Thyroid gland (tissue), 4 donors: Measurements from ENCODE around the gene JAKMIP1. TPM values are rescaled to one million over a fixed set of nuclear protein-coding genes. Genes with fewer than 3 reads are reported as not detected.

Experiments used
- DNase-seq, 2 donors: peaks; one replicate each; pipeline ENCODE4 v3.0.0-alpha.2; 2019
- H3K27ac ChIP-seq, 3 donors: fragments of 200-600 bp; sonication (generic); 1 replicate in 2 of 3; 2 replicates in 1 of 3; pipeline ENCODE4 v1.5.1; 2016 to 2019; ENCODE audit warnings: mild to moderate bottlenecking in 1 of 3, moderate library complexity in 1 of 3
- H3K27me3 ChIP-seq: fragments of 200-600 bp; sonication (generic); one replicate; pipeline ENCODE4 v1.5.1; 2019
- H3K36me3 ChIP-seq, 2 donors: fragments of 200-600 bp; sonication (generic); one replicate each; pipeline ENCODE4 v1.5.1; 2016 to 2019
- H3K4me1 ChIP-seq, 2 donors: fragments of 200-600 bp; sonication (generic); one replicate each; pipeline ENCODE4 v1.5.1; 2017 to 2019
- H3K4me3 ChIP-seq, 3 donors: fragments of 200-600 bp; sonication (generic); replicated peaks in 1 of 3; 1 replicate in 2 of 3; 2 replicates in 1 of 3; pipeline ENCODE4 v1.5.1; 2016; ENCODE audit warnings: mild to moderate bottlenecking in 1 of 3
- H3K9me3 ChIP-seq: fragments of 200-600 bp; sonication (generic); one replicate; pipeline ENCODE4 v1.5.1; 2017
- POLR2A ChIP-seq, 2 donors: fragments of 450-650 bp; IDR thresholded peaks; one replicate each; pipeline ENCODE4 v1.6.1; 2017; ENCODE audit warnings: antibody characterized with exemption in 2 of 2, mild to moderate bottlenecking in 2 of 2, moderate library complexity in 1 of 2
- WGBS, 2 donors: methylation state at CpG; one replicate each; pipeline ENCODE4 v1.1.5; 2017; 5-methylcytosine and 5-hydroxymethylcytosine counted together
- intact Hi-C: fragments of 100-400 bp; cut with DNase I; formaldehyde crosslinking; loops from one replicate; pipeline ENCODE4 v1.15.1; 2023
- total RNA-seq, 4 donors: library from RNA; depleted of rRNA; stranded (reverse); fragments of >200 nt; gene quantifications; one replicate each; pipeline ENCODE4 v1.2.3, GENCODE V29; 2016
- TF ChIP-seq, protein P1 (sequence below), 6 experiments: fragments of 200-600 bp in 3 of 6; fragments of 450-650 bp in 3 of 6; sonication (generic) in 3 of 6; IDR thresholded peaks; one replicate each; pipeline ENCODE4 v1.5.1; 2016 to 2019; ENCODE audit warnings: antibody characterized with exemption in 6 of 6, mild to moderate bottlenecking in 2 of 6, inconsistent platforms in 1 of 6, moderate library complexity in 1 of 6

JAKMIP1 gene
- total RNA-seq, 4 donors from 2014 or later: 0.67 to 1.9 (median 1.1) TPM

DNA sequence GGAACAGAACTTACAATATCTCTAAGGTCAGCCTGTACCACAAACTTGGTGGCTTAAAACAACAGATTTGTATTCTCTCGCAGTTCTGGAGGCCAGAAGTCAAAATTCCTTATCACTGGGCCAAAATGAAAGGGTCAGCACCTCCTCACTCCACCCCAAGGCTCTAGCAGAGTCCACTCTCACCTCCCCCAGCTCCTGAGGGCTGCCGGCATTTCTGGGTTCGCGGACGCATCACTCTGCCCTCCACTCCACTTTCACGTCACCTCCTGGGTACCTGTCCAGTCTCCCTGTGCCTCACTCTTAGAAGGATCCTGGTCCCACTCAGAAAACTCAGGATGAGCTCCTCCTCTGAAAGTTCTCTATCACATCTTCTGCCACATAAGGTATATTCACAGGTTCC is 34.6 kb downstream of the JAKMIP1 start:
- DNase-seq: no peak
- no peak for TF ChIP-seq POLR2A (IDR thresholded peaks at IDR 0.05)
- TF ChIP-seq, protein P1, sequence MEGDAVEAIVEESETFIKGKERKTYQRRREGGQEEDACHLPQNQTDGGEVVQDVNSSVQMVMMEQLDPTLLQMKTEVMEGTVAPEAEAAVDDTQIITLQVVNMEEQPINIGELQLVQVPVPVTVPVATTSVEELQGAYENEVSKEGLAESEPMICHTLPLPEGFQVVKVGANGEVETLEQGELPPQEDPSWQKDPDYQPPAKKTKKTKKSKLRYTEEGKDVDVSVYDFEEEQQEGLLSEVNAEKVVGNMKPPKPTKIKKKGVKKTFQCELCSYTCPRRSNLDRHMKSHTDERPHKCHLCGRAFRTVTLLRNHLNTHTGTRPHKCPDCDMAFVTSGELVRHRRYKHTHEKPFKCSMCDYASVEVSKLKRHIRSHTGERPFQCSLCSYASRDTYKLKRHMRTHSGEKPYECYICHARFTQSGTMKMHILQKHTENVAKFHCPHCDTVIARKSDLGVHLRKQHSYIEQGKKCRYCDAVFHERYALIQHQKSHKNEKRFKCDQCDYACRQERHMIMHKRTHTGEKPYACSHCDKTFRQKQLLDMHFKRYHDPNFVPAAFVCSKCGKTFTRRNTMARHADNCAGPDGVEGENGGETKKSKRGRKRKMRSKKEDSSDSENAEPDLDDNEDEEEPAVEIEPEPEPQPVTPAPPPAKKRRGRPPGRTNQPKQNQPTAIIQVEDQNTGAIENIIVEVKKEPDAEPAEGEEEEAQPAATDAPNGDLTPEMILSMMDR (IDR thresholded peaks at IDR 0.05): no peak
- Histone ChIP-seq H3K9me3 (no peaks in the 10 kb centered on the region), H3K27ac (no peak overlapping the region), H3K4me3 (no peak overlapping the region), H3K4me1 (peaks cover 7 to 8% of the 10 kb centered on the region in 2 donors), H3K27me3 (no peaks in the 10 kb centered on the region), H3K36me3 (no peaks in the 10 kb centered on the region)
- intact Hi-C loops: no loop called here
- 80% methylated on average over 6 of the region's 6 CpGs for WGBS, 2 donors

DNA sequence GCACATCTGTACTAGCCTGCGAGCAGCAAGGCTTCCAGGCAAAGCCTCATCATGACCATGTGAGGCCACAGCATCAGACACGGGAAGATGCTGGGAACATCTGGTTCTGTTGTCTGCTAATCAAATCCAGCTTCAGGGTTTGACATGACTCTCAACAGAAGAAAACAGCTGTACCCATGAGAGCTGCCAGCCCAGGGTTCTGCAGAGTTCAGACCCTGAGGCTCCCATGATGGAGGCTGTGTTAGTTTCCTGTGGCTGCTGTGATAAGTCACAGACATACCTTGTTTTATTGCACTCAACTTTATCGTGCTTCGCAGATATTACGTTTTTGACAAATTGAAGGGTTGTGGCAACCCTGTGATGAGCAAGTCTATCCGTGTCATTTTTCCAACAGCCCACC is 37.5 kb downstream of the JAKMIP1 start:
- Histone ChIP-seq H3K4me1 (peaks cover 7 to 8% of the 10 kb centered on the region in 2 donors), H3K27ac (no peak overlapping the region), H3K36me3 (no peaks in the 10 kb centered on the region), H3K27me3 (no peaks in the 10 kb centered on the region), H3K9me3 (no peaks in the 10 kb centered on the region), H3K4me3 (no peak overlapping the region)
- TF ChIP-seq, protein P1 (IDR thresholded peaks at IDR 0.05): no peak
- TF ChIP-seq POLR2A (IDR thresholded peaks at IDR 0.05): no peak
- intact Hi-C loops: no loop called here
- no peak for DNase-seq
- 88% methylated on average over 6 of the region's 6 CpGs for WGBS, 2 donors

DNA sequence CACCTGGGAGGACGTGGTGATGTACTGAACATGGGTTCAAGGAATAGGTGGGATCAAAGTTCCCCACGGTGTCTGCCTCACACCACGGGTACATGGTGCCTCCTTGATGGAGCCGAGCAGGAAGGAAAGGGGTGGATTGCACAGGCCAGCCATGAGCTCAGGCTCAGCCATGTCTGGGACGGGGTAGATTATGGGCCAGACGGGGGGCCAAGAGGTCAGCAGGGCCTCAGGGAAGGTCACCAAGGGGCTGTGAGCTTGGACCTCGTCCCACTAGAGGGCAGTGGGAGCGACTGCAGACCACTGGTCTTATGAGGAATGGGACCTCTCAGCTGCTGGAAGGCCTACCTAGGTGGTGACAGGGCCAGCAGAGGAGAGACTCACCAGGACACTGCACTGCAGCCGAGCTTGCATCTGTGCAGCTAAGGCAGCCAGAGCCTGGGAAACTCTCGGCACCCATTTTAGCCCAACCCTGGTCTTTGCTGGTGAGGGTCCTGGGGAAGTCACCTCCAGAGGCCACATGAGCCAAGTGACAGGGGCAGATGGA is 38.4 kb downstream of the JAKMIP1 start:
- Histone ChIP-seq H3K36me3 (no peaks in the 10 kb centered on the region), H3K4me1 (peaks cover 7 to 8% of the 10 kb centered on the region in 2 donors), H3K27me3 (no peaks in the 10 kb centered on the region), H3K9me3 (no peaks in the 10 kb centered on the region), H3K27ac (no peak overlapping the region), H3K4me3 (no peak overlapping the region)
- intact Hi-C loops: no loop called here
- no peak for DNase-seq
- no peak for TF ChIP-seq POLR2A (IDR thresholded peaks at IDR 0.05)
- TF ChIP-seq, protein P1 (IDR thresholded peaks at IDR 0.05): no peak
- WGBS, 2 donors: 80 to 84% methylated on average over 6 to 10 of the region's 10 CpGs

DNA sequence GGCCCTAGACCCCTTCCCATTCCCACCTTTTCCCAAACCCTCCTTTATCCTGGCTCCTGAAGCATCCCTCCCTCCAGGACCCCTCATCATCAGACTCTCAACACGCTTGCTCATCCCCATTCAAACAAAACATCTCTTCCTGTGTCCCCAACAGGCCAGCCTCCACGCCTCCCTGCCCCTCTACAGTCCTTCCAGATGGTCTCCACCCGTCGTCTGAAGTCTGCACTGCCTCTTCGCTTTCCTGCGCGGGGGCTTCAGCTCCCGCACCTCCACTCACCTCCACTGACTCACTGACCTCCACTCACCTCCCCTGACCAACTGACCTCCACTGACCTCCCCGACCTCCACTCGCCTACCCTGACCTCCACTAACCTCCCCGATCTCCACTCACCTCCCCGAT is 39.8 kb downstream of the JAKMIP1 start:
- TF ChIP-seq, protein P1 (IDR thresholded peaks at IDR 0.05): no peak
- TF ChIP-seq POLR2A (IDR thresholded peaks at IDR 0.05): no peak
- Histone ChIP-seq H3K27ac (no peak overlapping the region), H3K36me3 (no peaks in the 10 kb centered on the region), H3K9me3 (no peaks in the 10 kb centered on the region), H3K4me1 (peaks cover 6% of the 10 kb centered on the region in 2 donors), H3K4me3 (no peak overlapping the region), H3K27me3 (no peaks in the 10 kb centered on the region)
- 89 to 90% methylated on average over 12 of the region's 12 CpGs for WGBS, 2 donors
- intact Hi-C loops: no loop called here
- no peak for DNase-seq

DNA sequence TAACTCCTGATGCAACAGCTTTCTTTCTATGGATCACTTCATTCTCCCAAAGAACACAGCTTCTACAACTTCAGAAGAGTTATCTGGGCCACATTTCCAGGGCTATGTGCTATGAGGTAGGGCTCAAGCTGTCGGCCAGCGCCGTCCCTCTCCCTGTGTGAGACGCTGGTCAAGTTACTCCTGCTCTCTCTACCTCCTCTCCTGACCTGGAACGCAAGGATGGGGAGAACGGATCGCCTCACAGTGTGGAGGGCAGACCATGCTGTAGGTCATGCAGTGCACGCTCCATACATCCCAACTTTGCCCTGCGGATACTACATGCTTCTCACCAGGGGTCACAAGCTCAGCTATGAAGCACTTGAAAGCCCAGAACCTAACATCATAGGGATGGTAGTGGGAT is 42.4 kb downstream of the JAKMIP1 start:
- intact Hi-C loops: no loop called here
- no peaks in the 10 kb centered on the region for H3K4me1 ChIP-seq
- no peak for DNase-seq
- 90 to 92% methylated on average over 9 of the region's 9 CpGs for WGBS, 2 donors
- H3K27ac ChIP-seq: no peak overlapping the region
- H3K4me3 ChIP-seq: no peak overlapping the region
- no peaks in the 10 kb centered on the region for H3K27me3 ChIP-seq
- no peaks in the 10 kb centered on the region for H3K9me3 ChIP-seq
- H3K36me3 ChIP-seq: no peaks in the 10 kb centered on the region
- TF ChIP-seq POLR2A (IDR thresholded peaks at IDR 0.05): no peak
- TF ChIP-seq, protein P1 (IDR thresholded peaks at IDR 0.05): no peak
